ENCODE measurements around the gene DDX54.
"Not testable (repeated sequence)": the region's sequence is repeated elsewhere in the genome, so short reads cannot be mapped to it uniquely, and the experiment has no call there.

The DDX54 gene

GRCh38 chr12:113158439-113159203, 26.7 kb downstream of the DDX54 start:
- no peak for DNase-seq

- DNase-seq: no peak
Measured at GRCh38 chr12:113157218-113157859, 27.9 kb downstream of the DDX54 start.

- DNase-seq: no peak
Measured at GRCh38 chr12:113155646-113156045, 29.6 kb downstream of the DDX54 start.

GRCh38 chr12:113155060-113155459, 30.2 kb downstream of the DDX54 start:
- DNase-seq: no peak

GRCh38 chr12:113154351-113154973, 30.8 kb downstream of the DDX54 start:
- peak; percentile 53 for DNase-seq

GRCh38 chr12:113152835-113153814, 32.2 kb downstream of the DDX54 start:
- peak; percentile 76 for DNase-seq

GRCh38 chr12:113152196-113152834, 33.0 kb downstream of the DDX54 start:
- DNase-seq: no peak

- DNase-seq: no peak
Measured at GRCh38 chr12:113151655-113152054, 33.6 kb downstream of the DDX54 start.

GRCh38 chr12:113149361-113150150, 35.7 kb downstream of the DDX54 start, which contains the start of gene CFAP73:
TSS of gene CFAP73 (plus strand) at chr12:113149724. CDS start at chr12:113149858, 134 bp downstream.
- DNase-seq: peak; percentile 46

GRCh38 chr12:113146999-113147398, 38.3 kb downstream of the DDX54 start:
- no peak for DNase-seq

- no peak for DNase-seq
Measured at GRCh38 chr12:113145720-113146551, 39.3 kb downstream of the DDX54 start.

GRCh38 chr12:113144806-113145205, 40.5 kb downstream of the DDX54 start:
- DNase-seq: no peak

GRCh38 chr12:113143959-113144358, 41.3 kb downstream of the DDX54 start:
- DNase-seq: no peak

- no peak for DNase-seq
Measured at GRCh38 chr12:113142886-113143332, 42.4 kb downstream of the DDX54 start.

GRCh38 chr12:113142173-113142885, 42.9 kb downstream of the DDX54 start:
- DNase-seq: peak; percentile 39

- DNase-seq: not testable (repeated sequence)
Measured at GRCh38 chr12:113141716-113142115, 43.6 kb downstream of the DDX54 start.

GRCh38 chr12:113140706-113141105, 44.6 kb downstream of the DDX54 start:
- no peak for DNase-seq

GRCh38 chr12:113138826-113139225, 46.5 kb downstream of the DDX54 start:
- DNase-seq: no peak

Data from stimulated activated CD4-positive, alpha-beta T cell treated with anti-CD3 and anti-CD28 coated beads, Interleukin-15, amount 100 ng/mL, for 24 hours (primary cell).